22Rv1 (cell line): ENCODE results near the gene AGTRAP.

Experiments
- H3K27ac ChIP-seq: fragments of 450-650 bp; 2 replicates; pipeline ENCODE4 v1.5.1; 2017
- ZFX ChIP-seq: fragments of 450-650 bp; IDR thresholded peaks from 2 replicates; pipeline ENCODE4 v1.6.1; 2017; ENCODE audit warnings: antibody characterized with exemption, borderline replicate concordance
- TF ChIP-seq, protein P1 (sequence below): fragments of 450-650 bp; IDR thresholded peaks from 2 replicates; pipeline ENCODE4 v1.5.1; 2017; ENCODE audit warnings: mild to moderate bottlenecking

The AGTRAP gene

DNA sequence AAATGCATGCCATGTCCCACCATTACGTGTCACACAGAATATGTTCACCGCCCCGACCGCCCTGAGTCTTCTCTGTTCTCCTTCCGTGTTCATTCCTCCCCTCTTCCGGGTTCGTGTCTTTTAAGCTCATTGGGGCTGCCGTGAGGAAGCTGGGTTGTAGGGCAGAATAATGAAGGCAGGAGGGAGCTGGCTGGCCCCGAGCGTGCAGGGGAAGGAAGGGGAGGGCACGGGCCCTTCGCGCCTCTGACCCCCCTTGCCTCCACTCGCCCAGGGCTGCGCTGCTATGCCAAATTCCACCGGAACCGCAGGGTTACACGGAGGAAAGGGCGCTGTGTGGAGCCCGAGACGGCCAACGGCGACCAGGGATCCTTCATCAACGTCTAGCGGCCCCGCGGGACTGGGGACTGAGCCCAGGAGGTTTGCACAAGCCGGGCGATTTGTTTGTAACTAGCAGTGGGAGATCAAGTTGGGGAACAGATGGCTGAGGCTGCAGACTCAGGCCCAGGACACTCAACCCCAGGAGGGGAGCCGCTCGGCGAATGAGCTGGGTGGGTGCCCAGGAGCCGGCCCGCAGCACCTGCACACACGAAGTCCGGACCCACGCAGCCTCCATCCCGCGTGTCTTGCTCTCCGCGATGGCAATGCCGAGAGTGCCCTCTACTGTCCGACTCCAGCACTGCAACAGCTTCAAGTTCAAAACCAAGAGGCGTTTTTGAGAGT lies 16.5 kb upstream of the AGTRAP start:
- peak overlapping the region; percentile 43 for H3K27ac ChIP-seq
- TF ChIP-seq, protein P1, sequence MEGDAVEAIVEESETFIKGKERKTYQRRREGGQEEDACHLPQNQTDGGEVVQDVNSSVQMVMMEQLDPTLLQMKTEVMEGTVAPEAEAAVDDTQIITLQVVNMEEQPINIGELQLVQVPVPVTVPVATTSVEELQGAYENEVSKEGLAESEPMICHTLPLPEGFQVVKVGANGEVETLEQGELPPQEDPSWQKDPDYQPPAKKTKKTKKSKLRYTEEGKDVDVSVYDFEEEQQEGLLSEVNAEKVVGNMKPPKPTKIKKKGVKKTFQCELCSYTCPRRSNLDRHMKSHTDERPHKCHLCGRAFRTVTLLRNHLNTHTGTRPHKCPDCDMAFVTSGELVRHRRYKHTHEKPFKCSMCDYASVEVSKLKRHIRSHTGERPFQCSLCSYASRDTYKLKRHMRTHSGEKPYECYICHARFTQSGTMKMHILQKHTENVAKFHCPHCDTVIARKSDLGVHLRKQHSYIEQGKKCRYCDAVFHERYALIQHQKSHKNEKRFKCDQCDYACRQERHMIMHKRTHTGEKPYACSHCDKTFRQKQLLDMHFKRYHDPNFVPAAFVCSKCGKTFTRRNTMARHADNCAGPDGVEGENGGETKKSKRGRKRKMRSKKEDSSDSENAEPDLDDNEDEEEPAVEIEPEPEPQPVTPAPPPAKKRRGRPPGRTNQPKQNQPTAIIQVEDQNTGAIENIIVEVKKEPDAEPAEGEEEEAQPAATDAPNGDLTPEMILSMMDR: peak; percentile 96
- TF ChIP-seq ZFX: no peak

DNA sequence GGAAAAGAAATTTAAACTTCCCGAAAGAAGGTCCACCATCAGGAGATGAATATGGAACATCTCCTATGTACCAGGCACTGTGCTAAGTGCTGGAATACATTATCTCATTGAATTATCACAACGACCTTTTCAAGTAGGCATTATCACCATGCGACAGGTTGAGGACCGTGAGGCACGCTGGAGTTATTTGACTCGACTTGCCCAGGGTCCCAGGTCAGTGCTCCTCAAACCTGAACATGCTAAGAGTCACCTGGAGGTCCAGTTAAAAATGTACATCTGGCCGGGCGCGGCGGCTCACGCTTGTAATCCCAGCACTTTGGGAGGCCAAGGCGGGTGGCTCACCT lies 15.9 kb upstream of the AGTRAP start:
- TF ChIP-seq ZFX: no peak
- TF ChIP-seq, protein P1: peak; percentile 2
- H3K27ac ChIP-seq: no peak overlapping the region

DNA sequence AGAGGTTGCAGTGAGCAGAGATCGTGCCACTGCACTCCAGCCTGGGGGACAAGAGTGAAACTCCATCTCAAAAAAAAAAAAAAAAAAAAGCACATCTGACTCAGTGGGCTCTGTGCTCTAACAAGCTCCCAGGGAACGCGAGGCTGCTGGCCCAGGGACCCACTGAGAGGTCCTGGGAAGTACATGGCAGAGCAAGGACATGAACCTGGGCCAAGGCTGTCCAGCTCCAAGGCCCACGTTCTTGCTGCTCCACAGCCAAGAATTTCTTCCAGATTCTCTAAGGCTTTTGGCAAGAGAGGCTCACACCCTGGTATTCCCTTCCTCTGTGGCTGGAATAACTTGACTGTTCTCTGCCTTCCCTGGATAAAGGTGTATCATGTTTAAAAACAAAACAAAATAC lies 15.4 kb upstream of the AGTRAP start:
- no peak overlapping the region for H3K27ac ChIP-seq
- TF ChIP-seq, protein P1: no peak
- no peak for TF ChIP-seq ZFX

DNA sequence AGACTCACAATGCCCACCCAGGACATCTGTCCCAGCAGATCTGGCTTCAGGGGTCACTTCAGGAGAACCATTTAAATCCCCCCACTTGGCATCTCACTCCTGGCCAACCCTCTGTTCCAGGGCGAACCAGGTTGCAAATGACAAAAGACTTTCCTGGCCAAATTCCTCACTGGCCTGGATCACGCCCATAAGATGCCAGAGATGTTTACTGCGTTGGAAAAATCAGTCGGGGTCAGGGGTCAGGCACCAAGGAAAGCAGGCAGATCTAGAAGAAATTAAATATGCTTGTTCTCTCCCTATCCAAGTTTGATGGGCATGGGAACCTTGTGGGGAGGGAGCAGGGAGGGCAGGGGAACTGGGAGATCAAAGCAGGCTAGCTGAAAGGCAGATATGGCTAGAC lies 14.6 kb upstream of the AGTRAP start:
- TF ChIP-seq, protein P1: no peak
- TF ChIP-seq ZFX: no peak
- no peak overlapping the region for H3K27ac ChIP-seq

DNA sequence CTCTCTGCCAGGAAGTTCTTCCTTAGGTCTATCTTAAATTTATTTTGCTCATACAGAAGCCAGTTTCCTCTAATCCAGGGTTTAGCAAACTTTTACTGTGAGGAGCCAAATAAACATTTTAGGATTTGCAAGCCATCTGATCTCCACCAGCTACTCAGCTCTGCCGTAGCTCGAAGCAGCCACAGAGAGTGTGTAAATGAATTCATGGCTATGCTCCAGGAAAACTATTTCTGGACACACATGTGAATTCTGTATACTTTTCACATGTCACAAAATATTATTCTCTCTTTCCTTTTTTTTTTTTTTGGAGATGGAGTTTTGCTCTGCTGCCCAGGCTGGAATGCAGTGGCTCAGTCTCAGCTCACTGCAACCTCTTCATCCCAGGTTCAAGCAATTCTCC lies 13.4 kb upstream of the AGTRAP start:
- TF ChIP-seq, protein P1: no peak
- no peak for TF ChIP-seq ZFX
- H3K27ac ChIP-seq: no peak overlapping the region

DNA sequence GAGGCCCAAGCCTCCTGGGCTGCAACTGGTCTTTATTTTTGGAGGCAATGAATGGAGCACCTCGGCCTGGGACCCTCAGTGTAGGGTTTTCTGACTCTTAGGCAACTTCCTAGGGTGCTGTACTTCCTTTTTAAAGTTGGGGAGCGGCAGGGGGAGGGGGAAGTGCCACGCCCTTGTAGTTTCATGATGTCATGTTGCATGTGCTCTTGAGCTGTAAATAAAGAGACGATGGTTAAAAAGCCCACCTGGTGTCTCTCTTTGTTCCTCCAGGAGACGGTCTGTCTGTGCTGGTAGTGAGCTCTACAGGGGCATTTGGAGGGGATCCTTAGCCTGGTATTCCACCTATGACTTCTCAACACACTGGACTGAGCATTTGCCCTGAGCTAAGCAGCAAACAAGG lies 10.3 kb upstream of the AGTRAP start:
- no peak for TF ChIP-seq ZFX
- TF ChIP-seq, protein P1: no peak
- no peak overlapping the region for H3K27ac ChIP-seq

DNA sequence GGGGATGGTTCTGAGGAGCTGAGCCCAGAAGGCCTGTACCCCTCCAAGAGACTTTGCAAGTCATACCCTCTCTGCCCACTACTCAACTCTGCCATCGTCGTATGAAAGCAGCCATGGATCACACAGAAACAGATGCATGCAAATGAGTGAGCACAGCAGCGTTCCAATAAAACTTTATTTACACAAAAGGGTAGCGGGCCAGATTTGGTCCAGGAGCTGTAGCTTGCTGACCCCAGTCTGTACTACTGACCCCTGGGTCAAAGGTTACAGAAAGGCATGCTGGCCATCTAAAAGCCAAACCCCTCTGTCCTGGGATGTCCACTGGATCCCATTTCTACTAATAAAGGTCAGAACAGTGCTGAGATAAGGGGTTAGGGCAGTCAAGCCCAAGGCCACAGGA lies 8.8 kb upstream of the AGTRAP start:
- TF ChIP-seq, protein P1: no peak
- no peak for TF ChIP-seq ZFX
- no peak overlapping the region for H3K27ac ChIP-seq
